Spinal cord (tissue), 10 donors: ENCODE measurements around the gene GLUD1. TPM values are rescaled to one million over a fixed set of nuclear protein-coding genes. Genes with fewer than 3 reads are reported as not detected.
"Not testable (repeated sequence)": the region's sequence is repeated elsewhere in the genome, so short reads cannot be mapped to it uniquely, and the experiment has no call there.

Experiments used
- DNase-seq, 6 donors: peaks; one replicate each; pipeline versions ENCODE4 v3.0.0 to v3.0.0-alpha.2; 2013 to 2015; ENCODE audit warnings: low spot score in 6 of 6, low read depth in 4 of 6
- H3K27ac ChIP-seq: one replicate; pipeline ENCODE4 v1.5.1; 2013; ENCODE audit warnings: low read depth, low read length, control low read depth
- H3K27me3 ChIP-seq: one replicate; pipeline ENCODE4 v1.6.1; 2013; ENCODE audit warnings: low read length; ENCODE audit not compliant: control insufficient read depth, insufficient read depth
- H3K36me3 ChIP-seq: one replicate; pipeline ENCODE4 v1.6.1; 2013; ENCODE audit warnings: low read length; ENCODE audit not compliant: control insufficient read depth, insufficient read depth
- H3K4me1 ChIP-seq: one replicate; pipeline ENCODE4 v1.6.1; 2013; ENCODE audit warnings: low read length; ENCODE audit not compliant: control insufficient read depth, insufficient read depth
- H3K4me3 ChIP-seq: one replicate; pipeline ENCODE4 v1.5.1; 2013; ENCODE audit warnings: low read depth, low read length, control low read depth
- H3K9me3 ChIP-seq: one replicate; pipeline ENCODE4 v1.6.1; 2013; ENCODE audit warnings: low read length; ENCODE audit not compliant: control insufficient read depth, insufficient read depth
- WGBS: methylation state at CpG from one replicate; pipeline ENCODE4 v1.1.5; 2013; ENCODE audit warnings: missing lambda C conversion rate; ENCODE audit not compliant: insufficient coverage; 5-methylcytosine and 5-hydroxymethylcytosine counted together
- polyA plus RNA-seq, 2 donors: library from polyadenylated mRNA; unstranded; fragments of 120-200 nt; gene quantifications; one replicate each; pipeline ENCODE4 v1.2.1, GENCODE V29; 2013; ENCODE audit not compliant: insufficient read length in 2 of 2
- small RNA-seq: library from RNA; depleted of rRNA; stranded (forward); fragments of <200 nt; gene quantifications from one replicate; pipeline ENCODE3, GENCODE V24; 2014; ENCODE audit warnings: low replicate concordance
- total RNA-seq, 2 donors: library from RNA; depleted of rRNA in 1 of 2; stranded (reverse); fragments of 120-200 nt in 1 of 2; fragments of >200 nt in 1 of 2; gene quantifications; one replicate each; pipeline versions ENCODE4 v1.2.3 to v1.2.4, GENCODE V29; 2013 to 2014
- donor health status: healthy.

The GLUD1 gene
- total and polyA plus RNA-seq, 4 donors: 324 to 591 (median 496) TPM

- DNase-seq, H3K9me3 ChIP-seq, H3K4me1 ChIP-seq, H3K36me3 ChIP-seq, H3K27me3 ChIP-seq, H3K4me3 ChIP-seq, H3K27ac ChIP-seq: not testable (repeated sequence)
- WGBS: 97% methylated on average over 9 of the region's 18 CpGs
These were observed 85.4 kb downstream of the GLUD1 start for GRCh38 chr10:87009134-87009696.

- not testable (repeated sequence) for H3K4me1 ChIP-seq, H3K36me3 ChIP-seq, DNase-seq, H3K9me3 ChIP-seq, H3K27me3 ChIP-seq, H3K4me3 ChIP-seq, H3K27ac ChIP-seq
- 100% methylated on average over 1 of the region's 7 CpGs for WGBS
These were observed 86.3 kb downstream of the GLUD1 start for GRCh38 chr10:87008303-87008702.

- not testable (repeated sequence) for H3K4me1 ChIP-seq, H3K9me3 ChIP-seq, DNase-seq, H3K27me3 ChIP-seq, H3K36me3 ChIP-seq, H3K27ac ChIP-seq, H3K4me3 ChIP-seq
- no CpG with 5 or more reads among the region's 6 CpGs for WGBS
These were observed 87.0 kb downstream of the GLUD1 start for GRCh38 chr10:87007674-87008073.

GRCh38 chr10:87007124-87007523 lies 87.5 kb downstream of the GLUD1 start:
- H3K9me3 ChIP-seq, H3K36me3 ChIP-seq, H3K4me1 ChIP-seq, H3K4me3 ChIP-seq, H3K27me3 ChIP-seq, H3K27ac ChIP-seq, DNase-seq: not testable (repeated sequence)
- no CpG with 5 or more reads among the region's 1 CpG for WGBS

GRCh38 chr10:87000491-87000890 lies 94.2 kb downstream of the GLUD1 start:
- no peaks in the 10 kb centered on the region for H3K27me3 ChIP-seq
- no CpG with 5 or more reads among the region's 3 CpGs for WGBS
- H3K4me1 ChIP-seq: no peaks in the 10 kb centered on the region
- no peak for DNase-seq
- no peak overlapping the region for H3K27ac ChIP-seq
- no peak overlapping the region for H3K4me3 ChIP-seq
- no peaks in the 10 kb centered on the region for H3K9me3 ChIP-seq
- no peaks in the 10 kb centered on the region for H3K36me3 ChIP-seq

Small RNA genes lying within 50 kb of the gene (small RNA-seq; reads per million reads assigned to genes)
- gene AL136982.5 (not detected), gene FAM25A (not detected), gene RNU6-529P (not detected)

Other genes with a start within 250 kb of the GLUD1 start
- gene MMRN2, start 137.2 kb downstream of the GLUD1 start, total RNA-seq: 10 to 100 TPM; 14.9 to 33.5 TPM
- 10 to 100 TPM; 13.5 to 14.6 TPM for gene MMRN2, start 137.2 kb downstream of the GLUD1 start, polyA plus RNA-seq
- 100 to 1,000 TPM in 1 of 2 donors, 10 to 100 TPM in 1; 94.8 to 169 TPM for gene SNCG, start 136.2 kb downstream of the GLUD1 start, total RNA-seq
- gene SNCG, start 136.2 kb downstream of the GLUD1 start, polyA plus RNA-seq: 100 to 1,000 TPM; 541 to 545 TPM
- gene ADIRF, start 126.4 kb downstream of the GLUD1 start, total RNA-seq: 10 to 100 TPM; 23.9 to 63.9 TPM
- gene ADIRF, start 126.4 kb downstream of the GLUD1 start, polyA plus RNA-seq: 10 to 100 TPM; 31.5 to 35.7 TPM
- not detected for gene FAM25A, start 74.5 kb downstream of the GLUD1 start, total RNA-seq
- gene FAM25A, start 74.5 kb downstream of the GLUD1 start, polyA plus RNA-seq: not detected
- 10 to 100 TPM; 32.9 to 34.6 TPM for gene SHLD2, start 363 bp upstream of the GLUD1 start, total RNA-seq
- 10 to 100 TPM; 19.0 to 23.8 TPM for gene SHLD2, start 363 bp upstream of the GLUD1 start, polyA plus RNA-seq
- gene NUTM2A, start 130.6 kb upstream of the GLUD1 start, total RNA-seq: 1 to 10 TPM; 1.2 TPM
- 1 to 10 TPM; 3.8 to 6.8 TPM for gene NUTM2A, start 130.6 kb upstream of the GLUD1 start, polyA plus RNA-seq